Stimulated activated CD8-positive, alpha-beta memory T cell treated with anti-CD3 and anti-CD28 coated beads, Interleukin-7, amount 100 ng/mL, for 1 hour (primary cell): ENCODE measurements around the gene CLDN10.
"Not testable (repeated sequence)": the region's sequence is repeated elsewhere in the genome, so short reads cannot be mapped to it uniquely, and the experiment has no call there.

Experiments
- DNase-seq, 2 donors: peaks; one replicate each; pipeline ENCODE4 v3.0.0-alpha.2; 2020; ENCODE audit warnings: low read depth in 2 of 2

Gene CLDN10, protein sequence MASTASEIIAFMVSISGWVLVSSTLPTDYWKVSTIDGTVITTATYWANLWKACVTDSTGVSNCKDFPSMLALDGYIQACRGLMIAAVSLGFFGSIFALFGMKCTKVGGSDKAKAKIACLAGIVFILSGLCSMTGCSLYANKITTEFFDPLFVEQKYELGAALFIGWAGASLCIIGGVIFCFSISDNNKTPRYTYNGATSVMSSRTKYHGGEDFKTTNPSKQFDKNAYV

DNA sequence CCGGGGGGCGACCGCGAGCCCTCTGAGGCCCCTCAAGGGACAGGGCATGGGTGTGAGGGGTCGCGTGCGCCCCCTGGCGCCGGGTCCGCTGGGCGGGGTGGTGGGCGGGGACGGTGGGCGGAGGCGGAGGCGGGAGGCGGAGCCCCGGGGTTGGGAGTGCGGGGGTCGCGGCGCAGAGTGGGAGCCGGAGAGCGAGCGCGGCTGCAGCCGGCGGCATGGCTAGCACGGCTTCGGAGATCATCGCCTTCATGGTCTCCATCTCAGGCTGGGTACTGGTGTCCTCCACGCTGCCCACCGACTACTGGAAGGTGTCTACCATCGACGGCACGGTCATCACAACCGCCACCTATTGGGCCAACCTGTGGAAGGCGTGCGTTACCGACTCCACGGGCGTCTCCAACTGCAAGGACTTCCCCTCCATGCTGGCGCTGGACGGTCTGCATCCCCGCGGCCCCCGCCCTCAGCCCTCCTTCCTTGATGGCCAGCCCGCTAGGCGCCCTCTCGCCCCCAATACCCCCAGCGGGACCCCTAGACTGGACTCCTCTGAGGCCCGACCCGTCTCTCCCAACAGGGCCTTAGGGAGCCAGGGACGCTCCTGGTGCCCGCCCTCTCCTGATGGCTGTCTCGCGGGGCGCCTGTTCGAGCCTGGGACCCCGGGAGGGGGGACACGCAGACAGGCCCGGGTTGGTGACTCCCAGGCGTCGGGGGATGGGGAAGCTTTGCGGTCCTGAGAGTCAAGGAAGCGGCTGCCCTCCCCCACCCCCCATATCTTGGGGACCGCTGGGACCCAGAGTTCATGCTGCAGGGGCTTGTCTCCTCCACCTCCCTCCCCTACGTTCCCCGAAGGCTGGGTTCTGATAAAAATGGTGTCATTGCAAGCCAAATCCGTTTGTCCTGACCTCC lies at the start of gene CLDN10:
Gene CLDN10, plus strand, starts transcription at position 182 of the 903 bp plus-strand sequence. Its CDS starts 34 bp downstream, at position 216.
- DNase-seq = no peak

DNA sequence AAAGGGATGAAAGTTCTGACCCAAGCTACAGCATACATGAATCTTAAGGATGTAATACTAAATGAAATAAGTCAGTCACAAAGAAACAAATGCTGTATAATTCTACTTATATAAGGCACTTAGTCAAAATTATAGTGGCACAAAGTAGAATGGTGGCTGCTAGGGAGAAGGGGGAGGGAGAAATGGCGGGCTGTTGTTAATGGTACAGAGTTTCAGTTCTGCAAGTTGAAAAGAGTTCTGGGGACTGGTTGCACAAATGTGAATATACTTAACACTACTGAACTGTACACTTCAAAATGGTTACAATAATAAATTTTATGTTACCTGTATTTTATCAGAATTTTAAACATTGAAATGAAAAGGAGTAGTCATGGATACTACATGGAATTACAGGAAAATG lies 48.9 kb upstream of the CLDN10 start:
- no peak for DNase-seq

DNA sequence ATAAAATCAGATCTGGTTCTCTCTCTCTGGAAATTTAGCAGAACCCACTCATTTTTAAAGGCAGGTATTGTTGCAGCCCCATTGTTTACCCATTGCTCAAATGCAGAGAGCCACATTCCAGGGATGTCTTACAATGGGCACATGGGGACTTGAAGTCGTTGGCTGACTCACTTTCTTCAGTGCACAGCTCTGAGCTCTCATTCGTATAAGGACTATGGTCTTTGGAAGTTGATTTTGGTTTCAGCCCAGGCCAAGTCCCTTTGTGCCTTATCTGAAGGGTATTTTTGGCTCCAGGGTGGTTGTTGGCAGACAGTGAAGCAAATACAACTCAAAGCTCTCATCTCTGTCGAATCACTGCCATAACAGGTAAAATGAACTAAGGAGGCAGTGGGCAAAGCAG lies 47.3 kb upstream of the CLDN10 start:
- no peak for DNase-seq

DNA sequence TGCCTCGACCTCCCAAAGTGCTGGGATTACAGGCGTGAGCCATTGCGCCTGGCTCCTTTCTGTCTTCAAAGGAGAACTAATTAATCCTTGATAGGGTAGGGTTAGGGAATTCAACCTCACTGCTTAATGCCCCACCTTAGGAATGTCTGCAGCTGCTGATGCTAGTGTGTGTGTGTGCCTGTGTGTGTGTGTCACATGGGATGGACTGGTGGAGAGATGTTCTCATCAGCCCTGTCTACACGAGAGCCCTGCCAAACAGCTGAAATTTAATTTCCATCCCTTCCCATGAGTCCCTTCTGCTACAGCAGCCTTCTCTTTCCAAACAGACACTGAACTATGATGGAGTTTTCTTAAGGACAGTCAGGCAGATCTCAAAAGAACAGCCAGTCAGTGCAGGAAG lies 46.5 kb upstream of the CLDN10 start:
- DNase-seq = no peak

DNA sequence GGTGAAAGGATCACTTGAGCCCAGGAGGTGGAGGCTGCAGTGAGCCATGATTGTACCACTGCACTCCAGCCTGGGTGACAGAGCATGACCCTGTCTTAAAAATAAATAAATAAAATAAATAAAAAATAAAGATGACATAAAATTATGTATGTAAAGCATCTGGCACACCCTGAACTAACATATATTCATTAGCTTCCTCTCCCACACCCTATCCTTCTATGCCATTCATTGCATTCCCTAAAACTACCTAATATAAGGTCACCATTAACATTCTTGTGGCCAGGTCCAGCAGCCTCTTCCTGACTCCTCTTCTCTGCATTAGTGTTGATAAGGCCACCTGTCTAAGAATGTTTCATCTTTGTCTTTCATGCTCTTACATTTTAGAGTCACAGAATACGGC lies 44.5 kb upstream of the CLDN10 start:
- DNase-seq = no peak

DNA sequence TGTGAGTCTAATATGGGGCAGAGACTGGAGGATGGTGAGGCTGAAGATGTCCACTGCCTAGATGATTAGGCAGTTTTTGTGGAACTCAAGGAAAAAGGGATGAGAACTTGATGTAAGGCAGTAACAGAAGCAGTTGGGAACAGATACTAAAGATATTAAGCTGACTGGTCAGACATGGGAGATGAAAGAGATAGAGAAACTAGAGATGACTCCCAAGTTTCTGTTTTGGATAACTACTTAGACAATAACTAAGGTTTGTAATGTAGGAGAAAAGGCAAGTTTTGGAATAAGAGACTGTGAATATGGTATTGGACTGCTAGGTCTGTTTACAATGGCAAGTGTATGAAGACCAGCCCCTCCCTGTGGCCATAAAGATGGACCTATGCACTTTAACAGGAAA lies 43.5 kb upstream of the CLDN10 start:
- DNase-seq = no peak

DNA sequence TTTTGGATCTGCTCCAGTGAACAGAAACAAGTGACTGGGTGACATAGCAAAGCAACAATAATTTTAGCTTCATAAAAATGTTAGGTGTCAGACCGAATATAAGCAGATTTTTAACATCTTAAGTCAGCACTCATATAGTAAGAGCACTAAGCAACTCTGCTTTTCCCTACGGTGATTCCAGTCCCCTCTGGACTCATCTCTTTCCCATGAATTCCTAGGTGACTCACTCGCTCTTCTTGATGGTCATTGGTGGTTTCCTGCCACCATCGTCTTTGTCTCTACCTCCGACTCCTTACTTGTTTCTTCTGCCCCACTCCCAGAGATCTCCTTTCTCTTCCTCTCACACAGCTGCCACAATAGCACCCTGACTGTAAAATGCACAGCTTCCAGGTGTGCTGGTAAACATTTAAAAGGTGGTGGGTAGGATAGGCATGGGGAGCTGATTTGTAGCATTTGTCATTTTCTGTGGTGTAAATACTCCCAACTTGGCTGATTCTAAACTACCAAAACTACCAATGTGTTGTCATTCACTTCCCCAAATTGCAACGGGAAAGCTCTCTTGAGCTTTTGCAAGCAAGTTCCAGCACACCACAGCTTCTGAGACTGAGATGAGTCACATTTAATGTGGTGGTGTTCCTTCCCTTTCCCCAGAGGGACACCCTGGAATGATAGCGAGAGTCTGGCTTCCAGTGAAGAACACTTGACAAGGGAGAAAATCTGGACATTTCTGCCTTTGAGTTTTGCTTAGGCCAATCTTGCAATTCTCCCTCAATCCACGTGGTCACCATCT lies 42.8 kb upstream of the CLDN10 start:
- DNase-seq = no peak

DNA sequence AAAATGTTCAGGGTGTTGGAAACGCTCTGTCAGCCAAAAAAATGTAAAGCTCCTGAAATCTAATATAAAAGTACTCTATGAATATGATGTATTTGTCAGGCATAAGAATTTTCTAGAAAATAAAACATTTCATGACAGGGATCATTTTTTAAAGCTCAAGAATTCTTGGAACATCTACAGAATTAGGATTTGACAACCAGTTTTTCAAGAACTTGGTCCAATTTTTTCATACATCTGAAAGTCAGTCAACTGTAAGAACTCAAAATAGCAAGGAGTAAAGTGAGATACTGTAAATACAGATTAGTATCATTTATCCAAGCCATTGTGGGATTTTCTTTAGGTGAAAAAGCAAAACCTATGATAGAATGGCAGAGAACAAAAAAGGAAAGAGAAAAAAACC lies 41.6 kb upstream of the CLDN10 start:
- no peak for DNase-seq

DNA sequence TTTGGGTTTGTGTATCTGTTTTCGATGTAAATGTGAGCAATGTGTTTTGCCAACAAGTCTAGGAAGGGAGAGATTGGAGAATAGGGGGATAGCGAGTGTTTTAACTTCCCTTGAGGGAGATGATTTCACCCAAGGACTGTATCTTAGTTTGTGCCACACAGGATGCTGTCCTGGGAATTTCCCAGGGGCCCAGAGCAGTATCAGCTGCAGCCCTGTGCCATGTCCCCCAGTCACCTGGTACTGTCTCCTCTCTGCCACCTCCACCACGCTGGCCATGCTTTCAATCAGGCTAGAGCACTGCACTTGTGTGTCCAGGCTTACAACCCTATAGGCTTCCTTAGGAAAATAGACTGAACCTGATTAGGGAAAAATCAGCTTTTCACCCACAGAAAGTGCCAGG lies 40.1 kb upstream of the CLDN10 start:
- no peak for DNase-seq

DNA sequence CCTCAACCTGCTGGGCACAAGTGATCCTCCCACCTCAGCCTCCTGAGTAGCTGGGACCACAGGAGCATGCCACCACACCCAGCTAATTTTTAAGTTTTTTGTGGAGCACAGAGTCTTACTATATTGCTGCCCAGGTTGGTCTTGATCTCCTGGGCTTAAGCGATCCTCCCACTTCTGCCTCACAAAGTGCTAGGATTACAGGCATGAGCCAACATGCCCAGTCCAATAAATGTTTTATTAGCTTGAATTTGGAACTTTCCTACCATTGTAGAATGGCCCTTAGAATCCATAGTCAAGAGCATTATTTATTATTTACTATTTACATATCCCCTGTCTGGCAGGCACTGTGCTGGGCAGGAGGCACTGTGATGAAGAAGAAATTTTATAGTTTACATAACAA lies 39.6 kb upstream of the CLDN10 start:
- DNase-seq = no peak

DNA sequence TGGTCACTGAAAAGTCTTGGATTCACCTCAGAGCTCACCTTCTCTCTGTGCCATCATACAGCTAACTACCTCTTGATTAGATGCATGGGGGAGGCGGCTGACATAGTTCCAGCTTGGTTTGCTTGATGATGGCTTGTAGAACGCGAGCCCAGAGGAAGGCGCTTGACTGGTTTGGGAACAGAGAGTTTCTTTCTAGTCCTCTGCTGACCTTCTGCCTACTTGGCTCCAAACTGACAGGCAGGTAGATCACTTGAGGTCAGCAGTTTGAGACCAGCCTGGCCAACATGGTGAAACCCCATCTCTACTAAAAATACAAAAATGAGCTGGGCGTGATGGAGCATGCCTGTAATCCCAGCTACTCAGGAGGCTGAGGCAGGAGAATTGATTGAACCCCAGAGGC lies 36.9 kb upstream of the CLDN10 start:
- not testable (repeated sequence) for DNase-seq

DNA sequence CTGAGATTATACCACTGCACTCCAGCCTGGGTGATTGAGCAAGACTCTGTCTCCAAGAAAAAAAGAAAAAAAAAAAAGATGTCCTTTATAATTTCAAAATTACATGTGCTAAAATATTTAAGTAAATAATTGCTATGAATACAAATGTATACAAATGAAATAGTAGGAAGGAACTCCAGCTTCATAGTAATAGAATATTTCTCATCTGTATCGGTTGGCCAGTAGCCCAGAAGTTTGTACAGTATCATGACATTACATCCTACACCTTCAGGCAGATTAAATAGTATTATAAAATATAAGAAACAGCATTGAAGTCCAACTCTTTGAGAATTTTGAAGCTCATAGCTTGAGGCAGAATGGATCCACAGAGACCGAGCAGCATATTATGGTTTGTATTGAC lies 36.5 kb upstream of the CLDN10 start:
- DNase-seq = no peak

DNA sequence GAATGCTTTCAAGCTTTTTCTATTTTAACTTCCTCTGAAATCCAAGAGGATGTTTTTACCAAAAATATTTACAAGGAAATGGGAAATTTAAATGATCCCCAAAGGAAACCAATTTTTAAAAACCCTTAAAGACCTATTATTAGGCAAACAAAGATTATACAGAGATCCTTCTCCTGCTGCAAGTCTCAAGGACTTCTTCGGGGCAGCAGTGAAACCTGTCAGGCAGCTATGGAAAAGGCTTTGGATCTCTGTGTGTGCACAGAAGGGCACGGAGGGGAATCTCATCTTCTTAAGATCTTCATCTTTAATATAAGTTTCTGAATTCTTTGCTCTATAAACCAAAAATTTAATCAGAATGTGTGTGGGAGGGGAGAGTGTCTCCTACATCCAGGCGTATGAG lies 36.0 kb upstream of the CLDN10 start:
- DNase-seq = no peak

DNA sequence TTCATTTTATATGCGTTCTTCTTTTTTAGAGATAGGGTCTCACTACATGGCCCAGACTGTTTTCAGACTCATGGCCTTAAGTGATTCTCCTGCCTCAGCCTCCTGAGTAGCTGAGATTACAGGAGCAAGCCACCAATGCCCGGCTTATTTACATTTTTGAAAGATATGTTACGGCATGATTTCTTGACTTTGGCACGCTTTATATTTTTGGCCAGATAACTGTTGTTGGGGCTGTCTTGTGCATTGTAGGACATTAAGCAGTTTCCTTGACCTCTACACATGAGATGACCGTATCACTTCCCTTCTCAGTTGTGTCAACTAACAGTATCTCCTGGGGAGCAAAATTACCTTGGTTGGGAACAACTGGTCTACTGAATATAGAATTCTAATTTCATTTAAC lies 28.9 kb upstream of the CLDN10 start:
- no peak for DNase-seq

DNA sequence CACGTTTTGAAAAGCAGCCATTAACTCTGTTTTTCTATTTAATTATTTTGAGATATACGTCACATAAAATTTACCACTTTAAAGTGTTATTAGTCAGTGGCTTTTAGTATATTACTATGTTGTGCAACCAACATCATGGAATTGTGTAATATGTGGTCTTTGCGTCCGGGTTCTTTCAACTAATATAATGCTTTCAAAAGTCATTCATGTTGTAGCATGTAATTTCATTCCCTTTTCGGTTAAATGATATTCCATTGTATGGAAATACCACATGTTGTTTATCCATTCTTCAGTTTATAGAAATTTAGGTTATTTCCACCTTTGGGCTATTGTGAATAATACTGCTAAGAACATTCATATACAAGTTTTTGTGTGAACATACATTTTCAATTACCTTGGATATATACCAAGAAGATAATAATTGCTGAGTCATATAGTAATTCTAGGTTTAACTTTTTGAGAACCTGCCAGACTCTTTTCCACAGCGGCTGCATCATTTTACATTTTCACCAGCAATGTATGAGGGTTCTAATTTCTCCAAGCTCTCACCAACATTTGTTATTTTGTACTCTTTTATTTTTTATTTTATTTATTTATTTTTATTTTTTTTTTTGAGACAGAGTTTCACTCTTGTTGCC lies 28.1 kb upstream of the CLDN10 start:
- no peak for DNase-seq

DNA sequence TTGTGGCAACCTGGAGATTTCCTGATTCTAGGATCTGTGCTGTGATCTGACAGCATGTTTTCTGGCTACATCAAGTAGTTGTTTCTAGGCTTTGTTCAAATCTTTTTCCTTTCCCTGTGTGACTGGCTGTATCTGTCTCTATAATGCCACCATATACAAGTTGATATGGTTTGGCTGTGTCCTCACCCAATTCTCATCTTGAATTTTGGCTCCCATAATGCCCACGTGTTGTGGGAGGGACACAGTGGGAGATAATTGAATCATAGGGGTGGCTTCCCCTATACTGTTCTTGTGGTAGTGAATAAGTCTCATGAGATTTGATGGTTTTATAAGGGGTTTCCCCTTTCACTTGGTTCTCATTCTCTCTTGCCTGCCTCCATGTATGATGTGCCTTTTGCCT lies 24.6 kb upstream of the CLDN10 start:
- no peak for DNase-seq

DNA sequence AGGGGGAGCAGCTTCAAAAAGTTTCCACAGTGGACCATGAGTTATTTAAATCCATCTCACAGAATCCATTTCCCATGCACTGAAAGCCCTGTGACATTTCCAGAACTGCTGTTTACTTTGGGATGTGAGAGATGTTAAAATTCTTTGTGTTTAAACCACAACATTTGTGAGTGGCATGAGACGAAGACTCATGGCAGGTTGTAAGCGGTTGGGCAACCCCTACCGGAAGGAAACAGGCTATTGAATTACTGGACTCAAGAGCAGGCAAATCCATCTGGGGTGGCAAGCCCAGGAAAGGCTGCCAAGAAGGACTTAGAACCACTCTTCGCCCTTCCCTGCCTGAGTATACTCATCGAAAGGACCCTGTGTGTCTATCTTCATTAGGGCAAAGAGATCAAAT lies 22.3 kb upstream of the CLDN10 start:
- no peak for DNase-seq

DNA sequence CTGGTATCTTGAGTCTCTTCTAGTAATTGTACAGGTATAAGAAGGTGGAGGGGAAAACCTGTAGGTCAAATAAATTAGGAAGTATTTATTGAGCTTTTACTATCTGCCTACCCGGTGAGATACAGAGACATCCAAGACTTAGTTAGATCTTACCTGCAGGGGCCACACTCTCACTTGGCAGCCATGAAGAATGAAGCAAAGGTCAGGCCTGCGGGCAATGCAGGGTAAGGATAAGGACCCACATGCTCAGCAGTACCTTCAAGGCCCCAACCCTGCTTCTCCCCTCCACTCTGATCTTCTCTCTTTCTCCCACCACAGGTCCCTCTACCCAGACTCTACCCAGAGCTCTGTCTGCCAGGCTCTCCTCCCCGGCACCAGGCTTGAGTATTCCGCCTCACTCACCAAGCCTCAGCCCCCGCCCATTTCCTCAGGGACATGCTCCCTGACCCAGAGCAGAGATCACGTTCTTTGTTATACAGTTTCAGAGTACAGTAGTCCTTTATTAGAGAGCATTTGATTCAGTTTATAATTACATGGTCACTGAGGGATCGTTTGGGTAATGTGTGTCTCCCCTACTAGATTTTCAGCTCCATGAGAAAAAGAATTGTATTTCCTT lies 18.9 kb upstream of the CLDN10 start:
- DNase-seq = no peak

DNA sequence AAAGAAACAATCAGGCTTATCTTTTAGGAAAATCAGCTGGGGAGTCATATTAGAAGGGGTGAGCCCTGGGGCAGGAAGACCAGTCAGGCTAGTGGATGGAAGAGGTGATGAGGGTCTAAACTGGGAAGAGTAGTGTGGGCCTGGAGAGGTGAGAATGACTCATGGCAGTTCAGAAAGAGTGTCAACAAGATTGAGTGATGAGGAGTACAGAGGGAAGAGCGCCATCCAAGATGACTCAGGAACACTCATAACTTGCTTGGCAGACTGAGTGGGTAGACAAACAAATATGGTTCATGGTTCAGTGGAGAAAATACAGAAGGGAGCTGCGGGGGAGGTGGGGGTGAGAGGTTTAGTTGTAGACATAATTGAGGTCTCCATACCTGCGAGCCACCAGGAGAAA lies 17.3 kb upstream of the CLDN10 start:
- DNase-seq = no peak

DNA sequence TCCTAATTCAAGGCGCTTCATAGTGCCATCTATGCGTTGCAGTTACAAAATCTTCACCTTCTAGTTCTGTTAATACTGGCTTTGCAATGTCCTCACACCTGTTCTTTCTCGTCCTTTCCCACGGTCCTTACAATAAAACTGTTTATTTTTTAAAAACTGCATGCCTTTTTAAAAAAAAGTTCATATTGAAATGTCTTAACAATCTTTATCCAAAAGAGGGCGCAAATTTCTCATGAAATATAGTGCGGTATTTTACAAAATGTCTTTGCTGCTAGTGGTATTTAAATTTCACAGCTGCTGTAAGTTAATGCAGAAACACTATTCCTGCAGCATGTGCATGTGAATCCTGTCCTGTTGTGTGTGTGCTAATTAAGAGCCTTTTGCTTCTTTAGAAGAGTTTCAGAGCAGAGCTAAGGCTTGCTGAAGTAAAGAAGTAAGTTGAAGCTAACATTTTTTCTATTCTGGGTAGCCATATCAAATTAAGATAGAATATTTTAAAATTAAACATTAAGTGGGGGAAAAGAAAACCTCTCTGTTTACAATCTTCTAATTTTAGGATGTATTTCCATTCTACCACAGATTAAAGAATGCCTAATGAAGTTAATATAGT lies 15.8 kb upstream of the CLDN10 start:
- no peak for DNase-seq

DNA sequence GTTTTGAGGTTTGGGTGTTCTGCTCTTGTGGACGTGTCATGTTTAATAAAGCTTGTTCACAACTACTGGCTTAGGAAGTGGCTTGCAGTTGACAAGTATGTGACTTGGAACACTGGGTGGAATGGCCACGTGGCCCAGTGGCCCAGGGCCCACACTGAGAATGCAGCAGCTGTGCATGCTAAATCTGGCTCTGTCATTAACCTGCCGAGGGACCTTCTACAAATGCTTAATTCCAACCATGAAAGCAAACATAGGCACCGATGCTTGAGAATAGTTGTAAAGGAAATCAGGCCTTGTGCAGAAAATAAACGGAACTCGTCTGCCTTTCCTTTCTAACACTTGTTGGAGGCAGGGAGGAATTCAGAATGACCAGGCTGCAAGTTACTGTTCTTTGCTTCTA lies 11.6 kb upstream of the CLDN10 start:
- DNase-seq = no peak
